GM21360 (cell line): ENCODE measurements around the gene NECTIN3.

Source experiments
- ATAC-seq: cut with Tn5 transposase; IDR thresholded peaks from one replicate; pipeline ENCODE4 v1.9.1; 2021; ENCODE audit warnings: mild to moderate bottlenecking, moderate library complexity; ENCODE audit not compliant: unreplicated experiment

Gene NECTIN3

DNA sequence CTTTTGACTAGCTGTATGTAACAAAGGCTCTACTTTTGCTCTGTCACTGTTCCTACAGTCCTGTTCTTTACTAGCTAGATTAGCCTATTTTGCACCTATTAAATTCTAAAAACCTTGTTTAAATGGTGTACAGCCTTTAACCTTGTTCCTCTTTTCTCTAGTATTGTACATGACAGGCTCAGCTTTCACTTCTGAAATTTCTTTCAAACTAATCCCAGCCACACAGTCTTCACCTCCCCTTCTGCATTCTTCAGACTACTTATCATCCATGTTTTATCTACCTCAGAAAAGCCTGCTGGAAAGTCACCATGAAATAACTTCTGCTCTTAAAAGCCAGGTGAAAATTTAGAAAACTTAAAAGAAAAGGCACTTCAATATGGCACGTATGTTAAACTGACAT is 122.4 kb downstream of the NECTIN3 start:
- ATAC-seq = no peak

DNA sequence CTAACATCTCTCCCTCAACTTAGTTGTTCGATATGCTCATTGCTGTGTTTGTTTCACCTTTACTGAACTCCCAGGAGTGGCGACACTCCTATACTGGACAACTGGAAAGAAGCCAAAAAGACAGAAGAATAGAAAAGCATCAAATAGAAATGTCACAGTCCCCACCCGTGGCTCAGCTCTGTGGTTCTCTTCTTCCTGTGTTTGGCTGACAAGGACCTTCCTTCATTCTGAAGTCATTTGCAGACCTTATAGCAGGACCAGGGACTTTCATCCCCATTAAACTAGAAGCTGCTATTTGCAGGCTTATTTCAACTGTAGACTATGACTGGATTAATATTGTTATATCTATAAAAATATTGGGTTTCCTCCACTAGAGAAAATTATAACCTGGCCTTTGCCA is 125.9 kb downstream of the NECTIN3 start:
- ATAC-seq = no peak

DNA sequence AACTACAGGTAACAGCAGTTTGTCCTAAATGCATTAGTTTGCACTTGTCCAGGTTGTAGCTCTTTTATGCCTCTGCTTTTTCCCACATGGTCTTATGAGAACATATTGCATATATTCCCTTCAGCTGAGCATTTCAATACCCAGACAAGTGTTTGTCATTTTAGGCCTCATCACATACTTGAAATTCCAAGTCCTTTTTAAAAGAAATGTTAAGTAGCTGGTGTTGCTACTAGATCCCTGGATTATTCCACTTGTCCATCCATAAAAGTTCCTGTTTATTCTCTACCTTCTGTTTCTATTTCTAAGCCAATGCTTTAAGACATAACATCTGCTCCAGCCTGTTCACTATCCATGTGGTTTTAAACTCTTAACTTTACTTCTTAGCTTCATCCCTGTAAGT is 128.4 kb downstream of the NECTIN3 start:
- ATAC-seq = no peak

DNA sequence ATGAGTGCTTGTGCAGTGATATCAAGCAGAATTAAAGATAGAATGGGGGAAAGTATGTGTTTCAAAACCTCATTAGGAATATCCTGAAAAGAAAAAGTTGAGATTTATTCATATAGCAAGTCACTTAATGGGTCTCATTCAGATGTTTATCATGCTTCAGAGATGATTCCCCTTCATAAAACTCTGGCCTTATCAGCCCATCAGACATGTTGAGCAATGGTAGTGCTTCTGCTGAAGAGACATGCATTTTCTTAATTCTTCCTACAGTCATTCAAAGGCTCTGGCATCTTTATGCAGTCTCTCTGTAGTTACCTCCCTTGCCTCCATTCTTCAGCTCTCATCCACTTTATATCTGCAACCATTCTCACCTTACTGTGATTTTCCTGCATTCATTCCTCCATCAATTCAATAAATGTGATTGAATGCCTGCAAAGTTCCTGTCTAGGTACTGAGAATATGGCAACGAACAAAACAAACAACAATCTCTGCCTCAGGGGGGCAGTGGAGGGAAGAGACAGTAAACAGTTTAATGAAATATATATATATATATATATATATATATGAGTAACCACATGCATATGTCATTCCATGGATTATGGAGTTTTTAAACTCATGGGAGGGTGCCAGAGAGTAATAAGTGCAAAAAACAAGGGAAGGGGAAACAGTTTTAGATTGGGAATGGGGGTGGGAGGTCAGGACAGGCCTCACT is 138.5 kb downstream of the NECTIN3 start:
- no peak for ATAC-seq

DNA sequence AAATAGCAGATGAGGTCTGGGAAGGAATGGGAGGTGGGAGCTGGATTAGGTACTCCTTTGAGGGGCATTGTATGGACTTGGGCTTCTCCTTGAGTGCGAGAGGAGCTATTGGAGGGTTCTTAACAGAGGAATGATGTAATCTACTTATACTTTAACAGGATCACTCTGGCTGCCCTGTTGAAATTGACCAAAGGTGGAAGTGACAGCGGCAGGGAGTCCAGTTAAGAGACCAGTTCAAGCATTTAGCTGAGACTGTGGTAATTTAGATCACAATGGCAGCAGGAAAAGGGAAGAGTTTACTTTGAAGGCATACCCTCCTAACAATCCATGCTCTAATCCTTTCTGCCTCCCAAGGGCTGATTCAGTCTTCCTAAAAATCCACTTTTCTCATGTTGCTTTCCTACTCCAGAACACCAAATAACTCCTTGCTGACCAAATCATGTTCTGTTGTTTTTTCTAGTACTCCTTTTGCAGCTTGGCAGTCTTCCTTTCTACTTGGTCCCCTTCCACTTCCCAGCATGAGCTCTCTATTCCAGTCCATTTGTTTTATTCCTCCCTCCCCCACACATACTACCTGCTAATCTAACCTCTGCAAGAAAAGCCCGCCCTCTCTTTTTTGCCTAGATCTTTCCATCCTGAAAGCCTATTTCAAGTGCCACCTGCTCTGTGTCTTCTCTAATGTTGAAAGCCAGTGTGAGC is 139.4 kb downstream of the NECTIN3 start:
- no peak for ATAC-seq

DNA sequence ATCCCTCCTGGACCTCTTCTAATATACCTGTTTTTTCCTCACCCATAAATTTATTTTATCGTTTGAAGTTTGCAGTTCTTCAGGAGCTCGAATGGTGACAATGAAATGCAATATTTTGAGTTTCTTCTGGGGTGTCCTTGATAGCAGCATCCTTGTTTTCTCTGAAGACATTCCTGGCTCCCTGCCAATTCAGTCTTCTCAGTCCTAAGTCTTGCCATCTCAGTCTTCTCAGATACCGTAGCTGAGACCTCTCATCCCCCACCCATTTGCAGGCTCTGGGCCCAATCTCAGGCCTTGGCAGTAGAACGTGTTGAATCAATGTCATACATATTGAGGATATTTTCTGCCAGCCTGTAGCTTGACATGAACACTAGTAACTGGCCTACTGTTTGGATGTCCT is 140.9 kb downstream of the NECTIN3 start:
- ATAC-seq = no peak

DNA sequence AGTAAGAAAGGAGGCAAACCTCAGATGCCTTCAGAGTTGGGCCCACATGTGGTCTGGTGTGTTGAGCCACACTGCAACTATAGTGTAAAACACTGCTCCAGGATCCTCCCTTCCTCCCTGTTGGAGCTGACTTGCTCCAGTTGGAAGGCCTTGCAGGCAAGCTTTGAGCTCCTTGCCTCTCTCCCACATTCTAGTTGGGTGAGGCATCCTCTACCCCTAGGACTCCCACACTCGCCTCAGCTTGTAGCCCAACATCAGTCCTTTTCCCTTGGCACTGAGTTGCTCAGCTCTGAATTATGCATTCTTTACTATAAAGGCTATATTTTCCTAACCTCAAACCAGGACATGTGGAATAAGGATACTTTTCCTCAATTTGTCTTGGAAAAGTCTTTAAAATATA is 143.9 kb downstream of the NECTIN3 start:
- ATAC-seq = no peak

DNA sequence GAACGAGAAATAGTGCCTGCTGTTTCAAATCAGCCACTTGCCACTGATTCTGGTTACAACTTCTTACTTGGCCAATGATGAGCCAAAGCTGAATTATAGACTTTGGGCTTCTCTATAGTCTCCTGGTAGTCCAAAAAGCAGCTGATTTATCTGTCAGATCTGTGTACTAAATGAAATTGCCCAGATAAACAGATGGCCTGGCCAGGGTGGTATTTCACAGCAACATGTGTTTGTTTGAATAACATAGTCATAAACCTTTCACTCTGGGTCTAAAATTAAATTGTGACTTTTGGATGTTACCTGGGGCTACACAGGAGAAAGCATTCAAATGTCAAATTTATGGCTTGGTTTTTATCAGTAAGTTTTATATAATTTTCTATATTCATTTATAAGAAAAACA is 147.0 kb downstream of the NECTIN3 start:
- no peak for ATAC-seq

DNA sequence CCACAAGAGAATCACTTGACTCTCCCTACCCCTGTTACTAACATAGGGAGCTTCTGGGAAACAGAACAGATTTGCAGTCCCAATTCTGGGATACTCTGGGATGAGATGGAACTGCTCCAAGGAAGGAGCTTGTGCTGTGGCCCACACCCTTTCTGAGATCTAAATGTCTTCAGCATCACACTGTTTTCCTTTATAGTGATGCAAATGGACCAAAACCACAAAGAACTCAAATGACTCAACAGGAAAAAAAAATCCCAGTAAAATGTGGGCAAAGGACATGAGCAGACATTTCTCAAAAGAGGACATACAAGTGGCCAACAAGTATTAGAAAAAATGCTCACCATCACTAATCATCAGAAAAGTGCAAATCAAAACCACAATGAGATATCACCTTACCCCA is 155.6 kb downstream of the NECTIN3 start:
- no peak for ATAC-seq

DNA sequence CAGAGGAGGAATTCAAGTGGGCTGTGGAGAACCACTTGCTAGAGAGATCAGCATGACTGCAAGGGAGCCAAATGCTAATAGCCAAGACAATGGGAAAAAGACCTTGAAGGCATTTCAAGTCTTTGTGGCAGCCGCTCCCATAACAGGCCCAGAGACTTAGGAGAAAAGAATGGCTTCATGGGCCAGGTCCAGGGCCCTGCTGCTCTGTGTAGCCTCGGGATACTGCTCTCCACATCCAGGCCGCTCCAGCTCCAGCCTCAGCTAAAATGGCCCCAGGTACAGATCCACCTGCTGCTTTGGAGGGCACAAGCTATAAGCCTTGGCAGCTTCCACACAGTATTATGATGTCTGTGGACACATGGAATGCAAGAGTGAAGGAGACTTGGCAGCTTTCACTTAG is 157.7 kb downstream of the NECTIN3 start:
- no peak for ATAC-seq

DNA sequence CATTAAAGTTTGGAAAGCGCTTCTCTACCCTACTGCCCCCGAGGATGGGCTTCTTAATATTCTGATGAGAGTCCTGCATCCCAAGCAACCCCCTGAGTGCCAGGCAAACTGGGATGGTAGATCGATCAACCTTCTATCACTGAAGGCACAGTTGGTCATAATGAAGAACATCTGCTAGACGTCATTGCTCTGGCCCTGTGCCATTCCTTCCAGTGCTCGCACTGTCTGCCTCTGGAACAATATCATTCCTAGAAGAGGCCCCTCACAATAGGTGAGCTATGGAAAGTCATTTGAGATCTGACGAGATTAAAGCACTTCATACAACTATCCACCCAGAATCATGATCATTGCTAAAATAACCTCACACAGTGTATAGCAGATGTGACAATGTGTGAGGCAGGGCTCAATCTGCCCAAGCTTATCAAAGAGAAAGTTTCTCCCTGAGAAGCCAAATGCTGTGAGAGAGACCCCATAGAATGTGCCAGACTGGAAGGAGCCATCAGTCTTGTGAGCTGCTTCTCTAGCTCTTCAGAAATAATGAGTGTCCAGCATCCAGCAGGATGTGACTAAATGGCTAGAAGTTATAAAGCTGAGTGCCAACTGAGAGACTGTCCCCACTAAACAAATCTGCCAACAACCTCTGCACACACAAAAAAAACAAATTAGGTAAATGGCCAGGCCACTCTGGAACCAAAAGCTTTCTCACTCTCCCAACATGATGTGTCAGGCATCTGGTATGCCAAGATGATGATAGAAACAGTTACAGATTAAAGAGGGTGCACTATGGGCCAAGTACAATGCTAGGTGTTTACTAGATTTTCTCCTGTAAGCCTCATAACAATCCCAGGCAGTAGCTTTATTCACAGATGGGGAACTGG is 165.5 kb downstream of the NECTIN3 start:
- ATAC-seq = no peak

DNA sequence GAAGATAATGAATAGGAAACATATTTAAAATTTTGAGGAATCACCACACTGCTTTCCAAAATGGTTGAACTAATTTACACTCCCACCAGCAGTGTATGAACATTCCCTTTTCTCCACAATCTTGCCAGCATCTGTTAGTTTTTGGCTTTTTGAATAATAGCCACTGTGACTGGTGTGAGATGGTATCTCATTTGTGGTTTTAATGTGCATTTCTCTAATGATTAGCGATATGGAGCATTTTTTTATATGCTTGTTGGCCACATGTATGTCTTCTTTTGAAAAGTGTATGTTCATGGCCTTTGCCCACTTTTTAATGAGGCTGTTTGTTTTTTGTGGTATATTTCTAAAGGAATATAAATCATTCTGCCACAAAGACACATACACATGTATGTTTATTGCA is 166.3 kb downstream of the NECTIN3 start:
- no peak for ATAC-seq

DNA sequence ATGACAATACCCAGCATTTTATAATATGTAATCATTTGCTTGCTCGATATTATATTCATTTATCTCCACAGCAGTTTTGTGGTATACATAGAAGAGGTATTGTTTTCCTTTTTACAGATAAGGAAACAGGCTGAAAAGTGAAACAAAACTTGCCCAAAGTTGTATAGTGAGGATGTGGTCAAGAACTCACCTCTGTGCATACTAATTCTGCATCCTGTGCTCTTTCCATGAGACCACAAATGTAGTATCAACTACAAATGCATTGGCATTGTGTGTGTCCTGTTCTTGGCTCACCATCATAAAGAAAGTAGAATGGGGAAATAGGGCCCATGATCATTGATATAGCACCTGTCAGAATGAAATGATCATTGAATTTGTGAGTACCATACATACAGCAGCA is 167.3 kb downstream of the NECTIN3 start:
- peak; percentile 91 for ATAC-seq

DNA sequence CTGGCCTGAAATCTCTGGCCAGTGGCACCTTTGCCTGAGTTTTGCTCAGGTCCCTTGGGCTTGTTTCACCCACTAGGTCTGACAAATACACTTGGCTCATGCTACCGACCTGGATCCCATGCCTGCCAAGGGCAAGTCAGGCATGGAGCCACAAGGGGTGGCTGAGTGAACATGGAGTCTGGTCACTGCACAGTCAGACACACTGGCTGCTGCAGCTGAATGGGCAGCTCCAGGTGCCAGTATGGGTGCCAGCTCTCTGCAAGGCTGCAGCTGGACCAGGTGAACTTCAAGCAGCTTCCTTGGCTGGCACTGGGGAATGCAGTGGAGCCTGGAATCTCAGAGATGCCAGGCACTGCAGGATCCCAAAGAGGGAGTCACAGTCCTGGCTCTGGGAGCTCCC is 170.3 kb downstream of the NECTIN3 start:
- no peak for ATAC-seq
